Hepatocyte (in vitro differentiated cells): ENCODE results near the gene ANKRD44. TPM values are rescaled to one million over a fixed set of nuclear protein-coding genes. Genes with fewer than 3 reads are reported as not detected.

Source experiments
- DNase-seq: peaks from one replicate; pipeline ENCODE4 v3.0.0-alpha.2; 2016; ENCODE audit warnings: low spot score
- H2AFZ ChIP-seq: fragments of 200-600 bp; sonication (generic); 2 replicates; pipeline ENCODE4 v1.6.0; 2016; ENCODE audit warnings: antibody characterized with exemption, mild to moderate bottlenecking
- H3K27ac ChIP-seq: fragments of 200-600 bp; sonication (generic); 2 replicates; pipeline ENCODE4 v1.5.1; 2016; ENCODE audit warnings: mild to moderate bottlenecking
- H3K27me3 ChIP-seq: fragments of 200-600 bp; sonication (generic); 2 replicates; pipeline ENCODE4 v1.6.1; 2016
- H3K36me3 ChIP-seq: fragments of 200-600 bp; sonication (generic); replicated peaks from 2 replicates; pipeline ENCODE4 v1.5.1; 2016; ENCODE audit warnings: low read depth; ENCODE audit not compliant: insufficient read depth
- H3K4me1 ChIP-seq: fragments of 200-600 bp; sonication (generic); 2 replicates; pipeline ENCODE4 v1.5.1; 2016; ENCODE audit warnings: mild to moderate bottlenecking, moderate library complexity; ENCODE audit not compliant: insufficient read depth
- H3K4me2 ChIP-seq: fragments of 200-600 bp; sonication (generic); 2 replicates; pipeline ENCODE4 v1.6.0; 2016
- H3K4me3 ChIP-seq: fragments of 200-600 bp; sonication (generic); 2 replicates; pipeline ENCODE4 v1.5.1; 2016; ENCODE audit warnings: mild to moderate bottlenecking
- H3K79me2 ChIP-seq: fragments of 200-600 bp; sonication (generic); 2 replicates; pipeline ENCODE4 v1.6.0; 2017; ENCODE audit warnings: mild to moderate bottlenecking
- H3K9me2 ChIP-seq: fragments of 200-600 bp; sonication (generic); replicated peaks from 2 replicates; pipeline ENCODE4 v1.6.0; 2017; ENCODE audit warnings: mild to moderate bottlenecking; ENCODE audit not compliant: insufficient read depth
- H3K9me3 ChIP-seq: fragments of 200-600 bp; sonication (generic); 2 replicates; pipeline ENCODE4 v1.5.1; 2016; ENCODE audit warnings: low read depth, mild to moderate bottlenecking
- H4K20me1 ChIP-seq: fragments of 200-600 bp; sonication (generic); 2 replicates; pipeline ENCODE4 v1.6.0; 2016; ENCODE audit warnings: mild to moderate bottlenecking; ENCODE audit not compliant: insufficient read depth, poor library complexity, severe bottlenecking
- EZH2 ChIP-seq: fragments of 200-600 bp; sonication (generic); IDR thresholded peaks from 2 replicates; pipeline ENCODE4 v1.6.1; 2016; ENCODE audit warnings: antibody characterized with exemption, mild to moderate bottlenecking, borderline replicate concordance
- EZH2phosphoT487 ChIP-seq: fragments of 200-600 bp; sonication (generic); IDR thresholded peaks from one replicate; pipeline ENCODE4 v1.6.1; 2018; ENCODE audit warnings: antibody characterized with exemption, mild to moderate bottlenecking, low read depth, moderate library complexity; ENCODE audit not compliant: unreplicated experiment, severe bottlenecking
- WGBS: methylation state at CpG from one replicate; pipeline ENCODE4 v1.1.6; 2016; ENCODE audit warnings: low lambda C conversion rate; ENCODE audit errors: missing lambda C conversion rate; 5-methylcytosine and 5-hydroxymethylcytosine counted together
- polyA plus RNA-seq: library from polyadenylated mRNA; unstranded; fragments of >200 nt; fragmentation: Nextera tagmentation; extraction: Ambion mirVana; gene quantifications from 2 replicates; pipeline ENCODE4 v1.2.1, GENCODE V29; 2016
- total RNA-seq: library from RNA; depleted of rRNA; stranded (reverse); fragments of >200 nt; gene quantifications from 2 replicates; pipeline ENCODE4 v1.2.3, GENCODE V29; 2014
- TF ChIP-seq, protein P1 (sequence below): fragments of 200-600 bp; sonication (generic); IDR thresholded peaks from 2 replicates; pipeline ENCODE4 v1.5.1; 2016; ENCODE audit warnings: antibody characterized with exemption, mild to moderate bottlenecking; ENCODE audit not compliant: poor library complexity

ANKRD44 gene
- total and polyA plus RNA-seq, 2 experiments from 2014 or later, result 5.9 to 9.1 TPM

- DNase-seq, result no peak
- no peak overlapping the region for H2AFZ ChIP-seq
- no peaks in the 10 kb centered on the region for H3K9me3 ChIP-seq
- WGBS, result 24% methylated on average over 3 of the region's 3 CpGs
- no peaks in the 10 kb centered on the region for H3K9me2 ChIP-seq
- peak overlapping the region; percentile 72 for H3K27ac ChIP-seq
- H3K79me2 ChIP-seq, result no peaks in the 10 kb centered on the region
- H3K4me1 ChIP-seq, result peaks cover 13% of the 10 kb centered on the region
- H3K36me3 ChIP-seq, result no peaks in the 10 kb centered on the region
- no peak overlapping the region for H3K4me3 ChIP-seq
- no peaks in the 10 kb centered on the region for H4K20me1 ChIP-seq
- TF ChIP-seq EZH2phosphoT487, result no peak
- TF ChIP-seq, protein P1, sequence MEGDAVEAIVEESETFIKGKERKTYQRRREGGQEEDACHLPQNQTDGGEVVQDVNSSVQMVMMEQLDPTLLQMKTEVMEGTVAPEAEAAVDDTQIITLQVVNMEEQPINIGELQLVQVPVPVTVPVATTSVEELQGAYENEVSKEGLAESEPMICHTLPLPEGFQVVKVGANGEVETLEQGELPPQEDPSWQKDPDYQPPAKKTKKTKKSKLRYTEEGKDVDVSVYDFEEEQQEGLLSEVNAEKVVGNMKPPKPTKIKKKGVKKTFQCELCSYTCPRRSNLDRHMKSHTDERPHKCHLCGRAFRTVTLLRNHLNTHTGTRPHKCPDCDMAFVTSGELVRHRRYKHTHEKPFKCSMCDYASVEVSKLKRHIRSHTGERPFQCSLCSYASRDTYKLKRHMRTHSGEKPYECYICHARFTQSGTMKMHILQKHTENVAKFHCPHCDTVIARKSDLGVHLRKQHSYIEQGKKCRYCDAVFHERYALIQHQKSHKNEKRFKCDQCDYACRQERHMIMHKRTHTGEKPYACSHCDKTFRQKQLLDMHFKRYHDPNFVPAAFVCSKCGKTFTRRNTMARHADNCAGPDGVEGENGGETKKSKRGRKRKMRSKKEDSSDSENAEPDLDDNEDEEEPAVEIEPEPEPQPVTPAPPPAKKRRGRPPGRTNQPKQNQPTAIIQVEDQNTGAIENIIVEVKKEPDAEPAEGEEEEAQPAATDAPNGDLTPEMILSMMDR, result no peak
- TF ChIP-seq EZH2, result no peak
- H3K4me2 ChIP-seq, result no peak overlapping the region
- H3K27me3 ChIP-seq, result no peaks in the 10 kb centered on the region
Measured at GRCh38 chr2:197208841-197209240, 101.7 kb downstream of the ANKRD44 start.

DNA sequence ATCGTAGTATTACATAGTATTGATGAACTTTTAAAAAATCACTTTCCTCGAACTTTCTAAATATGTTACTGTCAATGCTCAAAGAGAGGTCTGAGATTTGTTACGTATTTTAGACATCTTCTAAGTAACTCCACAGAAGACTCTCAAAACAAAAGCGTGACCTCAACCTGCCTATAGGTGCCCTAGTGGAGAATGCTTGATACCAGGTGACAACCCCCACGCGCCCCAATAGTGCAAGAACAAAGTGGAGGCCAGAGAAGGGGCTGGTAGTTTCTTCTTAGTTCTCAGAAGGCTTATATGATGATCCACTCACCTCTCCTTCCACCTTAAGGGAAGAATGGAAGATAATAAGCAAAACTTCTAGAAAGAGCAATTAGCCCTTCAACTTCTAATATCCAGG, 102.6 kb downstream of the ANKRD44 start:
- 82% methylated on average over 6 of the region's 6 CpGs for WGBS
- no peak overlapping the region for H3K27ac ChIP-seq
- no peaks in the 10 kb centered on the region for H3K79me2 ChIP-seq
- H3K36me3 ChIP-seq, result no peaks in the 10 kb centered on the region
- no peaks in the 10 kb centered on the region for H4K20me1 ChIP-seq
- no peaks in the 10 kb centered on the region for H3K27me3 ChIP-seq
- H3K9me3 ChIP-seq, result no peaks in the 10 kb centered on the region
- no peak overlapping the region for H3K4me2 ChIP-seq
- no peak for DNase-seq
- TF ChIP-seq, protein P1, result no peak
- TF ChIP-seq EZH2phosphoT487, result no peak
- TF ChIP-seq EZH2, result no peak
- no peak overlapping the region for H2AFZ ChIP-seq
- H3K4me1 ChIP-seq, result peaks cover 5% of the 10 kb centered on the region
- no peaks in the 10 kb centered on the region for H3K9me2 ChIP-seq
- no peak overlapping the region for H3K4me3 ChIP-seq

- no peak overlapping the region for H3K4me2 ChIP-seq
- peaks cover 5% of the 10 kb centered on the region for H3K4me1 ChIP-seq
- no peaks in the 10 kb centered on the region for H3K9me2 ChIP-seq
- no peaks in the 10 kb centered on the region for H3K36me3 ChIP-seq
- H2AFZ ChIP-seq, result no peak overlapping the region
- no peaks in the 10 kb centered on the region for H4K20me1 ChIP-seq
- H3K27ac ChIP-seq, result no peak overlapping the region
- TF ChIP-seq EZH2phosphoT487, result no peak
- H3K27me3 ChIP-seq, result no peaks in the 10 kb centered on the region
- 92% methylated on average over 3 of the region's 3 CpGs for WGBS
- H3K79me2 ChIP-seq, result no peaks in the 10 kb centered on the region
- no peaks in the 10 kb centered on the region for H3K9me3 ChIP-seq
- no peak for DNase-seq
- no peak overlapping the region for H3K4me3 ChIP-seq
Measured at GRCh38 chr2:197207598-197207997, 103.0 kb downstream of the ANKRD44 start.

DNA sequence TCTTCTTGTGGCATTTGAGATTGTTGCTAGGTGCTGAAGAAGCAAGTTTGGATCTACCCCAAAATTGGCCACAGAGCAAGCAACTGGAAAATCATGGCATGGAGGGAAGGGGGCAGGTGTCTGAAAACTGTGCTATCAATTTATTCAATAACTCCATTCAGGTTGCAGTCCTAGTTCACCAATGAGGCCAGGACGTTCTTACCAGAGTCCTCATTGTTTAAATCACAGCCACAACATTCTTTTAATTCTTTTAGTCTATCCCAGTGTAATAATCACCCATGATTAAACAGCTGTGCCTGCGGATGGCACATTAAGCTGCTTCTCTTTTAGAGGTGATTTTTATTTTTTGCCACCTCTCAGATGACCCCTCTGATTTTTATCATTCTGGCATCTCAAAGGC, 103.5 kb downstream of the ANKRD44 start:
- Histone ChIP-seq H2AFZ (no peak overlapping the region), H3K4me2 (no peak overlapping the region), H3K9me3 (no peaks in the 10 kb centered on the region), H3K9me2 (no peaks in the 10 kb centered on the region), H3K27ac (no peak overlapping the region), H3K4me1 (peaks cover 5% of the 10 kb centered on the region), H3K79me2 (no peaks in the 10 kb centered on the region), H3K36me3 (no peaks in the 10 kb centered on the region), H3K27me3 (no peaks in the 10 kb centered on the region), H3K4me3 (no peak overlapping the region), H4K20me1 (no peaks in the 10 kb centered on the region)
- DNase-seq, result no peak
- 51% methylated on average over 2 of the region's 2 CpGs for WGBS
- no peak for TF ChIP-seq EZH2
- TF ChIP-seq EZH2phosphoT487, result no peak
- TF ChIP-seq, protein P1, result no peak
